H9 (cell line): ENCODE results near the gene COMT. TPM values are rescaled to one million over a fixed set of nuclear protein-coding genes. Genes with fewer than 3 reads are reported as not detected.

Experiments
- DNase-seq: peaks from one replicate; pipeline ENCODE4 v3.0.0-alpha.2; 2017
- H2AFZ ChIP-seq: one replicate; pipeline ENCODE4 v1.6.1; 2013; ENCODE audit warnings: mild to moderate bottlenecking, low read length, control low read depth, moderate library complexity
- H2AK5ac ChIP-seq: 2 replicates; pipeline ENCODE4 v1.6.1; 2013; ENCODE audit warnings: low read length, control low read depth, mixed read lengths; ENCODE audit not compliant: insufficient read length
- H2BK120ac ChIP-seq: one replicate; pipeline ENCODE4 v1.6.1; 2013; ENCODE audit warnings: low read depth, mild to moderate bottlenecking, low read length, control low read depth, inconsistent platforms; ENCODE audit not compliant: poor library complexity, severe bottlenecking
- H2BK12ac ChIP-seq: 2 replicates; pipeline ENCODE4 v1.6.1; 2013; ENCODE audit warnings: low read length, control low read depth, mixed read lengths, low read depth; ENCODE audit not compliant: insufficient read length
- H2BK15ac ChIP-seq: 2 replicates; pipeline ENCODE4 v1.6.1; 2013; ENCODE audit warnings: low read depth, low read length, control low read depth
- H2BK20ac ChIP-seq: one replicate; pipeline ENCODE4 v1.6.1; 2013; ENCODE audit warnings: low read depth, mild to moderate bottlenecking, low read length, control low read depth, inconsistent platforms; ENCODE audit not compliant: poor library complexity, severe bottlenecking
- H2BK5ac ChIP-seq: 2 replicates; pipeline ENCODE4 v1.6.1; 2013; ENCODE audit warnings: low read length, control low read depth, mixed read lengths; ENCODE audit not compliant: insufficient read length
- H3K14ac ChIP-seq: 2 replicates; pipeline ENCODE4 v1.6.1; 2013; ENCODE audit warnings: low read length, control low read depth; ENCODE audit not compliant: insufficient read depth
- H3K18ac ChIP-seq: 2 replicates; pipeline ENCODE4 v1.6.1; 2013; ENCODE audit warnings: low read depth, mild to moderate bottlenecking, mixed read lengths, low read length, control low read depth; ENCODE audit not compliant: insufficient read length
- H3K23ac ChIP-seq: 2 replicates; pipeline ENCODE4 v1.6.1; 2013; ENCODE audit warnings: low read length, control low read depth, mixed read lengths, low read depth; ENCODE audit not compliant: insufficient read length
- H3K23me2 ChIP-seq: 2 replicates; pipeline ENCODE4 v1.6.1; 2013; ENCODE audit warnings: low read depth, mild to moderate bottlenecking, mixed read lengths, low read length, control low read depth; ENCODE audit not compliant: insufficient read length, poor library complexity, severe bottlenecking
- H3K27ac ChIP-seq: 2 replicates; pipeline ENCODE4 v1.5.1; 2013; ENCODE audit warnings: low read length, control low read depth, mixed read lengths, low read depth; ENCODE audit not compliant: insufficient read length
- H3K27me3 ChIP-seq: 2 replicates; pipeline ENCODE4 v1.6.1; 2013; ENCODE audit warnings: low read length, control low read depth, inconsistent platforms; ENCODE audit not compliant: insufficient read depth
- H3K4ac ChIP-seq: 2 replicates; pipeline ENCODE4 v1.6.1; 2013; ENCODE audit warnings: low read depth, mild to moderate bottlenecking, control low read depth, inconsistent platforms, low read length, moderate library complexity
- H3K4me1 ChIP-seq: 2 replicates; pipeline ENCODE4 v1.6.1; 2013; ENCODE audit warnings: low read length, control low read depth, inconsistent platforms; ENCODE audit not compliant: insufficient read depth
- H3K4me2 ChIP-seq: 2 replicates; pipeline ENCODE4 v1.6.1; 2013; ENCODE audit warnings: low read length, control low read depth, mixed read lengths; ENCODE audit not compliant: insufficient read length, insufficient read depth
- H3K56ac ChIP-seq: 2 replicates; pipeline ENCODE4 v1.6.1; 2013; ENCODE audit warnings: low read depth, mild to moderate bottlenecking, mixed read lengths, low read length, control low read depth; ENCODE audit not compliant: insufficient read length
- H3K79me1 ChIP-seq: 2 replicates; pipeline ENCODE4 v1.6.1; 2013; ENCODE audit warnings: low read depth, mild to moderate bottlenecking, moderate library complexity, low read length, control low read depth, inconsistent platforms; ENCODE audit not compliant: insufficient read depth, poor library complexity, severe bottlenecking
- H3K79me2 ChIP-seq: 2 replicates; pipeline ENCODE4 v1.6.1; 2013; ENCODE audit warnings: low read length, control low read depth, inconsistent platforms; ENCODE audit not compliant: insufficient read depth
- H3K9ac ChIP-seq: 2 replicates; pipeline ENCODE4 v1.6.1; 2013; ENCODE audit warnings: low read length, control low read depth, mixed read lengths; ENCODE audit not compliant: insufficient read length; ENCODE audit errors: extremely low read depth
- H3K9me3 ChIP-seq: one replicate; pipeline ENCODE4 v1.6.1; 2013; ENCODE audit warnings: low read depth, low read length, inconsistent platforms; ENCODE audit not compliant: control insufficient read depth
- H3T11ph ChIP-seq: one replicate; pipeline ENCODE4 v1.6.1; 2013; ENCODE audit warnings: mild to moderate bottlenecking, low read length, control low read depth, inconsistent platforms
- H4K20me1 ChIP-seq: one replicate; pipeline ENCODE4 v1.6.1; 2013; ENCODE audit not compliant: control insufficient read depth, insufficient read length, insufficient read depth
- H4K5ac ChIP-seq: 2 replicates; pipeline ENCODE4 v1.6.1; 2013; ENCODE audit warnings: low read depth, mild to moderate bottlenecking, mixed read lengths, low read length, control low read depth; ENCODE audit not compliant: insufficient read length
- H4K8ac ChIP-seq: replicated peaks from 2 replicates; pipeline ENCODE4 v1.6.1; 2013; ENCODE audit warnings: low read length, control low read depth, mixed read lengths, low read depth; ENCODE audit not compliant: insufficient read length
- H4K91ac ChIP-seq: 2 replicates; pipeline ENCODE4 v1.6.1; 2013; ENCODE audit warnings: low read depth, mild to moderate bottlenecking, moderate library complexity, mixed read lengths, low read length, control low read depth; ENCODE audit not compliant: insufficient read length
- H3K27ac Mint-ChIP-seq, 3 experiments: 2 replicates in 2 of 3; 3 replicates in 1 of 3; pipeline ENCODE4 v1.8.0; 2020 to 2021; ENCODE audit warnings: mixed read lengths in 3 of 3, mild to moderate bottlenecking in 1 of 3, moderate library complexity in 1 of 3
- H3K27me3 Mint-ChIP-seq: 2 replicates; pipeline ENCODE4 v1.8.0; 2021; ENCODE audit warnings: low read depth, mild to moderate bottlenecking, moderate library complexity, mixed read lengths
- H3K36me3 Mint-ChIP-seq, 3 experiments: 2 replicates in 2 of 3; 3 replicates in 1 of 3; pipeline ENCODE4 v1.8.0; 2020 to 2021; ENCODE audit warnings: low read depth in 3 of 3, mixed read lengths in 3 of 3; ENCODE audit not compliant: insufficient read depth in 1 of 3
- H3K4me1 Mint-ChIP-seq, 2 experiments: 2 replicates each; pipeline ENCODE4 v1.8.0; 2020; ENCODE audit warnings: mixed read lengths in 2 of 2
- H3K4me3 Mint-ChIP-seq, 2 experiments: 2 replicates in 1 of 2; 3 replicates in 1 of 2; pipeline ENCODE4 v1.8.0; 2020 to 2021; ENCODE audit warnings: mild to moderate bottlenecking in 2 of 2, mixed read lengths in 2 of 2, moderate library complexity in 1 of 2
- H3K9me3 Mint-ChIP-seq, 2 experiments: 2 replicates in 1 of 2; 3 replicates in 1 of 2; pipeline ENCODE4 v1.8.0; 2020; ENCODE audit warnings: mild to moderate bottlenecking in 2 of 2, mixed read lengths in 2 of 2, moderate library complexity in 1 of 2
- WGBS: extraction: QIAGEN DNeasy Blood & Tissue Kit; methylation state at CpG from one replicate; pipeline ENCODE4 v1.1.7; 2013; ENCODE audit warnings: missing lambda C conversion rate, low lambda C conversion rate, mixed read lengths; ENCODE audit not compliant: insufficient read length; ENCODE audit errors: extremely low coverage; 5-methylcytosine and 5-hydroxymethylcytosine counted together
- total RNA-seq: library from RNA; stranded (reverse); gene quantifications from 2 replicates; pipeline ENCODE4 v1.2.1, GENCODE V29; 2021
- TF ChIP-seq, protein P1 (sequence below): fragments of 200-600 bp; sonication (generic); conservative IDR thresholded peaks from 3 replicates; pipeline ENCODE4 v1.8.0; 2021; ENCODE audit warnings: antibody characterized with exemption, mild to moderate bottlenecking

Gene COMT
- total RNA-seq, 1 experiment from 2014 or later = 42.2 TPM

DNA sequence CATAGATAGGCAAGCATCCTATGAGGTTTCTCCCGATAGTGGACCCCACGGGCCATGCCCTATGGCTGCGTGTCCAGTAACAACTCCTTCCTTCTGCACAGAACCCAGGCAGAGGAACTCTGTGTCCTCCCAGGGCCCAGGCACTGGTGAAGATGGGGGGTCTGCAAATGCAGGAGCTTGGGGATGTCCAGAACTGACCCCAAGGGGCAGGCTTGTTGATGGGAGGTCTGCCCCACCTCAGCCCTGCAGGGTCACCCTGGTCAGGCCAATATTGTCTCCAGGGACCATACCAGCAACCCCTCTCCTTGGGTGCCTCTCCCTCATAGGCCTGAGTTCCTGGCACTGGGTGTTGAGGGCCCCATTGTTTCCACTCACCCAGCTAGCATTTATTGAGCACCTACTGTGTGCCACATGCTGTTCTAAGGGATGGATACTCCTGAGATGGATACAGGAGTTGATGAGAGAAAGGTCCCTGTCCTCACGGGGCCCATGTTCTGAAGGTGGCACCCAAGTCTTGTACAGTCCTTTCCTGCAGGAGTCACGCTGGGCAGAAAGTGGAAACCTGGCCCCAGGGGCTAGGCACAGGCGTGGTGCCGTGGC is 26.4 kb downstream of the COMT start:
- WGBS = no CpG with 5 or more reads among the region's 7 CpGs
- Histone ChIP-seq H3K27me3 (no peaks in the 10 kb centered on the region), H2AFZ (no peak overlapping the region), H2BK5ac (no peak overlapping the region), H2BK20ac (no peak overlapping the region), H4K8ac (no peak overlapping the region), H3K23ac (no peak overlapping the region), H2BK120ac (no peak overlapping the region), H4K20me1 (no peaks in the 10 kb centered on the region), H4K91ac (no peak overlapping the region), H3K4me2 (no peak overlapping the region), H3K79me1 (no peaks in the 10 kb centered on the region), H3T11ph (no peak overlapping the region), H3K79me2 (no peaks in the 10 kb centered on the region), H2BK12ac (no peak overlapping the region), H3K23me2 (no peaks in the 10 kb centered on the region), H3K4ac (no peak overlapping the region), H3K27ac (no peak overlapping the region), H3K14ac (no peak overlapping the region), H3K18ac (no peak overlapping the region), H3K56ac (no peak overlapping the region), H3K4me1 (no peaks in the 10 kb centered on the region; the same call in 1 of the 2 replicates), H3K9me3 (no peaks in the 10 kb centered on the region), H2AK5ac (no peak overlapping the region), H4K5ac (no peak overlapping the region), H2BK15ac (no peak overlapping the region), H3K9ac (no peak overlapping the region)
- TF ChIP-seq, protein P1, sequence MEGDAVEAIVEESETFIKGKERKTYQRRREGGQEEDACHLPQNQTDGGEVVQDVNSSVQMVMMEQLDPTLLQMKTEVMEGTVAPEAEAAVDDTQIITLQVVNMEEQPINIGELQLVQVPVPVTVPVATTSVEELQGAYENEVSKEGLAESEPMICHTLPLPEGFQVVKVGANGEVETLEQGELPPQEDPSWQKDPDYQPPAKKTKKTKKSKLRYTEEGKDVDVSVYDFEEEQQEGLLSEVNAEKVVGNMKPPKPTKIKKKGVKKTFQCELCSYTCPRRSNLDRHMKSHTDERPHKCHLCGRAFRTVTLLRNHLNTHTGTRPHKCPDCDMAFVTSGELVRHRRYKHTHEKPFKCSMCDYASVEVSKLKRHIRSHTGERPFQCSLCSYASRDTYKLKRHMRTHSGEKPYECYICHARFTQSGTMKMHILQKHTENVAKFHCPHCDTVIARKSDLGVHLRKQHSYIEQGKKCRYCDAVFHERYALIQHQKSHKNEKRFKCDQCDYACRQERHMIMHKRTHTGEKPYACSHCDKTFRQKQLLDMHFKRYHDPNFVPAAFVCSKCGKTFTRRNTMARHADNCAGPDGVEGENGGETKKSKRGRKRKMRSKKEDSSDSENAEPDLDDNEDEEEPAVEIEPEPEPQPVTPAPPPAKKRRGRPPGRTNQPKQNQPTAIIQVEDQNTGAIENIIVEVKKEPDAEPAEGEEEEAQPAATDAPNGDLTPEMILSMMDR = no peak
- no peaks in the 10 kb centered on the region for H3K9me3 Mint-ChIP-seq
- H3K4me3 Mint-ChIP-seq = no peak overlapping the region
- H3K36me3 Mint-ChIP-seq = peaks cover 4 to 37% (median 35%) of the 10 kb centered on the region in 3 experiments
- H3K4me1 Mint-ChIP-seq = peaks cover 11% of the 10 kb centered on the region in 2 experiments
- H3K27ac Mint-ChIP-seq = no peak overlapping the region
- H3K27me3 Mint-ChIP-seq = no peaks in the 10 kb centered on the region; the same call in 1 of the 2 replicates
- no peak for DNase-seq
